RWPE1 (cell line): Measurements from ENCODE around the gene GLI3.

Source experiments
- CTCF ChIA-PET: fragments of 350-600 bp; sonication (Branson Sonifier 250); formaldehyde crosslinking; extraction: SDS; loops from one replicate; lab custom pipeline; 2021; lab: Yijun Ruan, JAX
- POLR2A ChIA-PET: fragments of 400-600 bp; formaldehyde crosslinking; extraction: SDS; loops from one replicate; lab custom pipeline; 2020; ENCODE audit warnings: antibody characterized with exemption; ENCODE audit not compliant: low non-redundant PET; lab: Yijun Ruan, JAX
- DNase-seq: peaks from one replicate; pipeline ENCODE4 v3.0.0; 2012; ENCODE audit warnings: low spot score
- H3K27ac ChIP-seq: fragments of 450-650 bp; 2 replicates; pipeline ENCODE4 v1.5.1; 2017
- TF ChIP-seq, protein P1 (sequence below): fragments of 450-650 bp; conservative IDR thresholded peaks from 2 replicates; pipeline ENCODE4 v1.5.1; 2017; ENCODE audit warnings: low read depth, mild to moderate bottlenecking

The GLI3 gene

DNA sequence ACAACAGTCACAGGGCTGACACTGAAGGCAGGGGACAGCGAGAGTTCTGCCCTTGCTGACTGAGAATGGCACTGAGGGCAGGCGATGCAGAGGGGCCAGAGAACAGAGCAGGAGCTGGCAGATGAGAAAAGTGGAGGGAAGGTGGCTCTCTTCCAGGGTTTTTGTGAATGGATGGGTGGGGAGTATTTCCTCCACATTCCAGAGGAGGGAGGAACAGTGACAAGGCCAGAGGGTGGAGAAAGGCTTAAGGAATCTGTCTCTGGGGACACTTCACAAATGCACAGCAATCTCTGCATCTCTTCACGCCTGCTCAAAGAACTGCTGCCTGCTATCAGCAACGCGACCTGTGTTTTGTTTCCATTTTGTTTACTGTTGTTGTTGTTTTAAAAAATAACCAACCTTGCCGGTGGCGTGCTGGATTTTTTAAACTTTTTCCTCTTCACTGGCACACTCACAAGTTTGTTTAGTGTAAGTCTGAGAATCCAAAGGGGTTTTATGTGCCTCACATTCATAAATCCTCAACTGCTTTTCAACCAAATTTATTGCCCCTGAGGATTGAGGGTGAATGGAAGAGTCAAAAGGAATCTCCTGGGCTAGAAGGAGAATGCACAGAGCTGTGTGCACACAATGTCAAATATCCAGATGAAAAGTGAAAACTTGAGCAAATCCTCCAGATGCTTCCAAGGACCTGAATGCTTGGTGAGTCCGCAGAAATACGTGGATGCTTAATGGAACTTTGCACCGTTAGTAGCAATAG is 129.3 kb downstream of the GLI3 start:
- peak overlapping the region; percentile 54 for H3K27ac ChIP-seq
- TF ChIP-seq, protein P1, sequence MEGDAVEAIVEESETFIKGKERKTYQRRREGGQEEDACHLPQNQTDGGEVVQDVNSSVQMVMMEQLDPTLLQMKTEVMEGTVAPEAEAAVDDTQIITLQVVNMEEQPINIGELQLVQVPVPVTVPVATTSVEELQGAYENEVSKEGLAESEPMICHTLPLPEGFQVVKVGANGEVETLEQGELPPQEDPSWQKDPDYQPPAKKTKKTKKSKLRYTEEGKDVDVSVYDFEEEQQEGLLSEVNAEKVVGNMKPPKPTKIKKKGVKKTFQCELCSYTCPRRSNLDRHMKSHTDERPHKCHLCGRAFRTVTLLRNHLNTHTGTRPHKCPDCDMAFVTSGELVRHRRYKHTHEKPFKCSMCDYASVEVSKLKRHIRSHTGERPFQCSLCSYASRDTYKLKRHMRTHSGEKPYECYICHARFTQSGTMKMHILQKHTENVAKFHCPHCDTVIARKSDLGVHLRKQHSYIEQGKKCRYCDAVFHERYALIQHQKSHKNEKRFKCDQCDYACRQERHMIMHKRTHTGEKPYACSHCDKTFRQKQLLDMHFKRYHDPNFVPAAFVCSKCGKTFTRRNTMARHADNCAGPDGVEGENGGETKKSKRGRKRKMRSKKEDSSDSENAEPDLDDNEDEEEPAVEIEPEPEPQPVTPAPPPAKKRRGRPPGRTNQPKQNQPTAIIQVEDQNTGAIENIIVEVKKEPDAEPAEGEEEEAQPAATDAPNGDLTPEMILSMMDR = no peak
- DNase-seq = peak; percentile 71
- ChIA-PET POLR2A (no interaction called here), CTCF (no interaction called here)

DNA sequence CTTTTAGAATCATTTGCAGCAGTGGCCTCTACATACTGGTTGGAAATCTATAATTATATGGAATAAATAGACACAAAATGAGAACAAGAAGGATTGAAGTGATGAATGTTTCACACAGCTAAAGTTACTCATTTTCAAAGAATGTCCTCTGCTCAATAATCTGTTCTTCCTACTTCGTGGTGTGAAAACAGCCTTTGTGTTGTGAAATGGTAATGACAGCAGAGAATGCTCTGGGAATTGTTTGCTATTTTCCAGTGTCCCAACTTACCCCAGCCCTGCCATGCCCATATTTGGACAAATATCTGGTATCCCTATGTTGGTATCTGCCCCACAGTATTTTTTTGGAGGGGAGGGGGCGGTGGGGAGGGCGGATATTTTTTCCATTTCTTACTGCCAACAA is 130.4 kb downstream of the GLI3 start:
- ChIA-PET CTCF (interaction anchor here (0.7 kb wide), 1 partner anchor 10 kb away, joined by 3 read pairs; no protein-coding TSS in a partner anchor), POLR2A (no interaction called here)
- H3K27ac ChIP-seq = peak overlapping the region; percentile 54
- no peak for DNase-seq
- TF ChIP-seq, protein P1 = no peak

DNA sequence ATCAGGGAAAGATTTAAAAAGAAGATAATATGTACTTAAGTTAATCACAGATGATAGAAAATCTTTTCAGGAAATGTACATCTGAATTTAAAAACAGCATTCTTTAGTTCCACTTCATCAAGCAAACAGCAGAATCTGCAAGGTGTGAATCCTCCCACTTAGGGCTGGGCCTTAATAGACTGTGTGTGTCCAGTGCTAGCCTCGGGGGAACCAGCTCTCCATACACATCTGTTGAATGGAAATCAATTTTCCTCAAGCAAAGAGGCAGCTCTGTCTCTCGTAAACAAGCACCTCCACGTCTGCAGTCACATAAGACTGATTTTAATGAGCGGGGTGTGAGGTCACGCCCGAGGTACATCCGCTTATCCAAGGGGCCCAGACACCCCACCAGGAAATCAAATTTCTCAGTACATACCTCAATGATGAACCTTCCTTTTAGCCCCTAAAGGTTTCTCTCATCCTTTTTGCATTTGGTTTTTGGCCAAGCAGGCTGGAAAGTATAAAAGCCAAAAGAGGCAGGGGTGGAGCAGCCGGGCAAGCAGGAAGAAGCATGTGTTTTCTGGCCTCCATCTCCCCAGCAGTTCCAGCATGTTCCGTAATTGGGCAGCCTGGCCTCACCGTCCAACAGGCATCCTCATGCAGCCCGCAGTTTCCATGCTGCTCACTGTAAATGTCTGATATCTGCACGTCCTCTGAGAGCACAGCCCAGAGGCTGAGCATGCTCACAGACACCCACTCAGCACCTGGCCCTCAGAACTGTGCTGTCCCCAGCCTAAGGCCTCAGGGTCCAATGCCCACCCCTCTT is 131.3 kb downstream of the GLI3 start:
- TF ChIP-seq, protein P1 = no peak
- ChIA-PET CTCF (no interaction called here), POLR2A (no interaction called here)
- peak overlapping the region; percentile 41 for H3K27ac ChIP-seq
- DNase-seq = no peak

DNA sequence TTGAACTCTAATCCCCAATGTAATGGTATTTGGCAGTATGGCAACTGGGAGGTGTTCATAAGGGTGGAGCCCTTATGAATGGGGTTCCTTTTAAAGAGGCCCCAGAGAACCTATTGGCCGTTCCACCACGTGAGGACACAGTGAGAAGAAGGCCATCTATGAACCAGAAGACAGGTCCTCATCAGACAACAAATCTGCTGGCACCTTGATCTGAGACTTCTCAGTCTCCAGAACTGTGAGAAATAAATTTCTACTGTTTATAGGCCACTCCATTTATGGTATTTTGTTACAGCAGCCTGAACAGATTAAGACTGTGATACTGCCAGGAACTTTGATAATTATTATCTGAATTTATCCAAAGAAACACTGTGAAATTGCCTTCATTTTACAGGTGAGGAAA is 132.3 kb downstream of the GLI3 start:
- H3K27ac ChIP-seq = no peak overlapping the region
- TF ChIP-seq, protein P1 = no peak
- DNase-seq = no peak
- CTCF ChIA-PET = no interaction called here
- POLR2A ChIA-PET = no interaction called here

DNA sequence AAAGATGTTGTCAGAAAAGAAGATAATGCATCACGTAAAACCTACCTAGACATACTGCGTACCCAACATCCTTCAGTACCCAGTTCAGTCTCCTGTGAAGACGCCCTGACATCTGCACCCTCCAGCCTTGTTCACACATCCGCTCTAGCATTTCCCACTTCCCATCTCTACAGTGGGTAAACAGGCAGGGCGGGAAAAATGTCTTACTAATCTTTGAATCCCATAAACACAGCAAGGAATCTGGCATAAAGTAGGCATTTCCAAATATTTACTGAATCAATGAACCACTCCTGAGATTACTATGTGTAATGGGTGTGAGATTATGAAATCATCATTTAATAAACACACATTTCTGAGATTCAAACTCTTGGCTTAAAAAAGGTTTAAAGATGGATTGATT is 132.8 kb downstream of the GLI3 start:
- no peak for DNase-seq
- ChIA-PET POLR2A (no interaction called here), CTCF (no interaction called here)
- no peak overlapping the region for H3K27ac ChIP-seq
- TF ChIP-seq, protein P1 = no peak

DNA sequence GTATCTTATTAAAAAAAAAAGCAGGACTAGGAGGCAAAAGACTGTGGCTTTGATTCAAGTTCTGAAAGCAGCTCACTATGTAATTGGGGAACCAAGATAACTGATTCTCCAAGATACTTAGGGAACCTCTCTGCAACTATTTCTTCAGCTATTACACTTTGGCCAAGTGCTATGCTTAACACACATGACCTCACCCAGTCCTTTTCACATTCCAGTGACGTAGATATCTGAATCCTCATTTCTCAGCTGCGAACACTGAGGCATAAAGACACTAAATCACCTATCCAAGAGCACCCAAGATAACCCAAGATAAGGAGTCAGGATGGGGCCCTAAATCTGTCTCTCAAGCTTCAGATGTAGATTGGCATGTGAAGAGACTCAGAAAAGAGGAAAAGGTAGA is 133.6 kb downstream of the GLI3 start:
- ChIA-PET POLR2A (no interaction called here), CTCF (interaction anchor here (0.7 to 1.1 kb wide), 2 partner anchors 124 to 162 kb away, joined by 3 to 7 read pairs; no protein-coding TSS in a partner anchor)
- no peak overlapping the region for H3K27ac ChIP-seq
- TF ChIP-seq, protein P1 = no peak
- DNase-seq = no peak
